ENCODE measurements around the gene EFEMP2.

GRCh38 chr11:65858681-65859087 lies 13.9 kb downstream of the EFEMP2 start:
- no peak for TF ChIP-seq CTCF (IDR thresholded peaks at IDR 0.05; ENCODE audit: extremely low read depth in 1 of 2, insufficient read depth in 1 of 2, low read depth in 1 of 2, low read length in 2 of 2)
- no peak for TF ChIP-seq POLR2AphosphoS5 (IDR thresholded peaks at IDR 0.05; ENCODE audit: insufficient read depth, low read depth, low read length)
